GM21447 (cell line): ENCODE data around the gene GFRA1.
"Not testable (repeated sequence)": the region's sequence is repeated elsewhere in the genome, so short reads cannot be mapped to it uniquely, and the experiment has no call there.

ENCODE experiments used
- ATAC-seq: cut with Tn5 transposase; IDR thresholded peaks from one replicate; pipeline ENCODE4 v1.9.1; 2021; ENCODE audit not compliant: unreplicated experiment

GFRA1 gene

GRCh38 chr10:116044801-116045248, 228.2 kb downstream of the GFRA1 start:
- ATAC-seq, result no peak

DNA sequence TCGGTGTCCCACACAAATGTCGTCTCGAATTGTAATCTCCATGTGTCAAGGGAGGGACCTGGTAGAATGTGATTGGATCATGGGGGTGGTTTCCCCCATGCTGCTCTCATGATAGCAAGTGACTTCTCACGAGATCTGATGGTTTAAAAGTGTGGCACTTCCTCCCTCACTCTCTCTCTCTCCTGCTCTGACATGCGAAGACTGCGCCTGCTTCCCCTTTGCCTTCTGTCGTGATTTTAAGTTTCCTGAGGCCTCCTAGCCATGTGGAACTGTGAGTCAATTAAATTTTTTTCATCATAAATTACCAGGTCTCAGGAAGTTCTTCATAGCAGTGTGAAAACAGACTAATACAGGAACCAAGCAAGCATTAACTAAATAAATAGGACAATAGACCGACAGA, 229.1 kb downstream of the GFRA1 start:
- no peak for ATAC-seq

- ATAC-seq, result no peak
These were observed 229.7 kb downstream of the GFRA1 start for GRCh38 chr10:116043304-116043703.

DNA sequence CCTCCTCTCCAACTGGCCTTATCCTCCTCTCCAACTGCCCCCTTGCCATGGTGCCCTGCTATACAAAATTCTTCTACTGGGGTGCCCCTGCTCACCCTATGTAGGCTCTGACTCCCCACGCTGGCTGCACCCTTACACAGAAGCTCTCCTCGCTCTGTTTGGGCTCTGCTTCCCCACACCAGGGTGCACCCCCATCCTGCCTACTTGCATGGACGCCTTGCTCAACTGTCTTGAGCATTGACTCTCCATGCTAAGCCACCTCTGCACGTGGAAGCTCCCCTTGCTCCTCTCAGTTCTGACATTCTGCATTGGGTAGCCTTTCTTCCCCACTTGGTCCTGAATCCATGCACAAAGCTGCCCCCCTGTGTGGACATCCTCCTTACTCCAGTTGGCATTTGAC, 231.1 kb downstream of the GFRA1 start:
- ATAC-seq, result no peak

DNA sequence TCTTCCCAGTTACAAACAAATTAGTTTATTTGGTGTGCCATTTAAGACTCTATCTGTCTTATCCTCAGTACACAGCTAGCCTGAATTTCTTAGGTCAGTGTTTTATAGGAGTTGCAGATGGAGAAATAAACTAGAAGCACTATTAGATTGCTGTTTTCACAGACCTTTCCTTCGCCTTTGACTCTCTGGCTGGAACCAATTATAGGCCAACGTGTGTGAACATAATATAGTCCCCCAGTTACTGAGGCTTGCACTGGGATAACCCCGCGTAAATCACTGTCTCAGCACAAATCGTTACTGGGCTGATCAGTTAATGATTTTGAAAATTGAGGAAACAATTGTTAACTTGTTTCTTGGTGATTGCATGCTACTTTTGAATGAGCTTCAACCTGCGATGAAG, 233.4 kb downstream of the GFRA1 start:
- no peak for ATAC-seq

DNA sequence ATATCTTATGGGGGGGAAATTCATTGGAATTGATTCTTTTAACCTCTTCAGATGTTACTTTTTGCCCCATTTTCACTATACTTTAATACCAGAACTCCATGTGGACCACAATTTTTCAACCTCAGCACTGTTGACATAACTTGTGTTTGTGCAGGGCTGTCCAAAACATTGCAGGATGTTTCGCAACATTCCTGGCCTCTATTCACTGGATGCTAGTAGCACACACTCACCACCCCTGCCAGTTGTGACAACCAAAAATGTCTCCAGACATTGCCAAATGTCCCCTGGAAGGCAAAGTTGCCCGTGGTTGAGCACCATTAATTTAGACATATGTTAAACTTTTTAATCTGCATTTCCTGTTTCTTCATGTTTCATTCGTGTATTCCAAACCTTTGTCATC, 234.7 kb downstream of the GFRA1 start:
- no peak for ATAC-seq

DNA sequence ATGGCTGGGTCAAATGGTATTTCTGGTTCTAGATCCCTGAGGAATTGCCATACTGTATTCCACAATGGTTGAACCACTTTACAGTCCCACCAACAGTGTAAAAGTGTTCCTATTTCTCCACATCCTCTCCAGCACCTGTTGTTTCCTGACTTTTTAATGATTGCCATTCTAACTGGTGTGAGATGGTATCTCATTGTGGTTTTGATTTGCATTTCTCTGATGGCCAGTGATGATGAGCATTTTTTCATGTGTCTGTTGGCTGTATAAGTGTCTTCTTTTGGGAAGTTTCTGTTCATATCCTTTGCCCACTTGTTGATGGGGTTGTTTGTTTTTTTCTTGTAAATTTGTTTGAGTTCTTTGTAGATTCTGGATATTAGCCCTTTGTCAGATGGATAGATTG, 237.6 kb downstream of the GFRA1 start:
- ATAC-seq, result not testable (repeated sequence)

DNA sequence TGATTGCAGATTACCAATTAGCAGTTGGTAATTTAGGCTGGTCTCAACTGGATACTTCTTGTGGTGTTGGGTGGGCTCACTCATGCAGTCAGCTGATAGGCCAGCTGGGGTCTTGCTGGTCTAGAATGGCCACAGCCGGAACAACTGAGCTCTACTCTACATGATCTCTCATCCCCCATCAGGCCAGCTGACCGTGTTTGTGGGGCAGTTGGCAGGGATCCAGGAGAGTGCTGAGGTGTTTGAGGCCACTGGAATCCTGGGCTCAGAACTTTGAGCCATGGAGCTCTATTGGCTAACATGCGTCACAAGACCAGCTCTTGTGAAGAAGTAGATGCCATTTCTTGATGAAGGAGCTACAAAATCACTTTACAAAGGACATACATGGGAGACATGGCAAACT, 242.4 kb downstream of the GFRA1 start:
- ATAC-seq, result no peak

GRCh38 chr10:116029826-116030225, 243.2 kb downstream of the GFRA1 start:
- no peak for ATAC-seq

- ATAC-seq, result no peak
These were observed 245.7 kb downstream of the GFRA1 start for GRCh38 chr10:116027355-116027754.

GRCh38 chr10:116026725-116027124, 246.3 kb downstream of the GFRA1 start:
- no peak for ATAC-seq

DNA sequence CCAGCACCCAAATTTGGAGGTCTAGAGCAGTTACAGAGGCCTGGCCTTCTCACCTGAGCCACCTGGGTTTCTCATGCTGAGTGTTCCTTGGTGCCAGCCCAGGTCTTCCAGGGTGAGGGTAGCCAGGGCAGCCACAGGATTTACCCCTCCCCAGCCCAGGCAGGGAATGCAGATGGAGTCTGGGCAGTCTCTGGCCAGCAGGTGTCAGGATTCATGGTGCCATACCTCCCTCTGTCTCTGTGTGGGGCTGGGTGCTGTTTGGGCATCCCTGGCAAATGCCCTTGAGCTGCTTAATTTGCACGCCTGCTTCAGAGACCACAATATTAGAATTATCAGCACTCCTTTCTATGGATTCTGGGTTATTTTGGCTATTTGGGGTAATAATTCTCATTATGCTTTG, 246.7 kb downstream of the GFRA1 start:
- ATAC-seq, result no peak

GRCh38 chr10:116024271-116024878, 248.6 kb downstream of the GFRA1 start:
- no peak for ATAC-seq

DNA sequence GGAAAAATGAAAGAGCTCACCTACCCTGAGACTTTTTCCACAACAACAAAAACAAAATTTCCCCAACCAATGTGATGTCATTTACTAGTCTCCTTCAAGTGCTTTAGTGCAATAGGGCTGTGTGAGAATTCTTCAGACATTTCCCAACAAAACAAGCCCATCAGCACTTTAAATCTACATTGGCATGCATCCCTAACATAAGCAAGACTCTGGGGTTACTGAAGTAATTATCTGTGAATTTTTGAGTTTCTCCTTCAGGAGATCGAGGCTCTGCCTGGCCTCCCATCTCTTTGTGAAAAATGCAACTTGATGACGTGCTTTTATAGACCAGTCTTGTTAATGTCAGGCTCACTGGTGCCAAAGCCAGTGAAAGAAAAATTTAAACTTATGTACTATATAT, 255.6 kb downstream of the GFRA1 start:
- ATAC-seq, result no peak

DNA sequence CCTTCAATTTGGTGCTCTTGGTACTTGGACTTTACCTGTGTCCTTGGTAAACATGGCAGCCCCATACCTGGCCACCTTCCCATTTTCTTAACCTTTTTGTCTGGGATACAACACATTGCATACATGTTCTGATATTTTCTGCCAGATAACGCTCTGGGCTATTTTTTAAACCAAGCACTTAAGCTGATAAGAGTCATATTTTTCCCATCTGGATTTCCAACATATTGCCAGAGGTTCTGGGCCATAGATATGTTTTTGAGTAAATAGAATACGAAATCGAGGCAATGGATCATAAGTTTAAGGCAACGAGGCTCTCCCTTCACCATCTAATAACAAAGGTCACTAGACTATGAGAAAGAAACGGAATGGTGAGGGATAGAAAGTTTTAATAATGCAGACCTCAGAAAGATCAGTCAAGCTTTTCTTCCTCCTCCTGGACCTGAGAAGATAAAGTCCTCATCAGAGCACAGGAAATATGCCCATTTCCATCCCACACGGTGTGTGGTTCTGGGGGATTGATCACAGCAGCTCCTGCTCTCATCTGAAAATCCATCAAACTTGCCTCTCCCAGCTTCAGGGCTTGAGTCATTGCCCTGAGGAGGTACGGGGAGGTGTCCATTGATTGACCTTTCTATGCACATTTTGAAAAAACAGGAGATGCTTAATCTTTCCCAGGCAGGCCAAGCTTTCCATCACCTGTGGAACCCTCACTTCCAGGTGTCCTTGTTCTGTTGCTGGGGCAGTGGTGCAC, 257.2 kb downstream of the GFRA1 start:
- no peak for ATAC-seq

GRCh38 chr10:116014871-116015582, 258.0 kb downstream of the GFRA1 start:
- no peak for ATAC-seq

DNA sequence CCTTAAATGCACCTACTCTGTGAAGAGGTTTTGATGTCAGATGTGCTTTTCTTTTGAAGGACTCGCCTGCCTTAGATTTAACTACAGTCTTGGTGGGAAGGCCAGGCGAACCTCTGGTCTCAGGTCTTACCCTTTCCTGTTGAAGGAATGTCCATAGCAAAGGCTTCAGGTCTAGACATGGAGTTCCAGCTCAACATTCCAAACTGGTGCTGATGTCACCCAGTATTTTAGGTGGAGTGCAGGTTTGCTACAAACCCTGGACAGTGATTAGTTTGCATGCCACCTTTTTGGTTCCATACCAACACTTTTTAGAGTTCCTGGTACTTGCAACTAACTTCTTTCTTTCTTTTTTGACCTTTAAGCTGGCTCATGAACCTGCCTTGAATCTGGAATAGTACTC, 258.7 kb downstream of the GFRA1 start:
- ATAC-seq, result no peak

DNA sequence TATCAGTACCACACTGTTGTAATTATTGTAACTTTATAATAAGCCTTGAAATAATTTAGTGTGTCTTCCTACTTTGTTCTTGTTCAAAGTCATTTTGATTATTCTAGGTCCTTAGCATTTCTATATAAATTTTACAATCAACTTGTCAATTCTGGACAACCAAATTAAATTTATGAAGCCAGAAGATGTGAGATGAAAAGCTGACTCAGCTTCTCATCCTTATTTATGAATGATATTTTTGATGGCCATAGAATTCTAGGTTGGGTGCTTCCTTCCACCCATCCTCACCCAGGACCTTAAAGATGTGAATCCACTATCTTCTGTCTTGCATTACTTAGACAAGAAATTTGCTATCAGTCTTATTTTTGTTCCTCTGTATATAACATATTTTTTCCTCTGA, 261.1 kb downstream of the GFRA1 start:
- ATAC-seq, result no peak

- no peak for ATAC-seq
These were observed 265.6 kb downstream of the GFRA1 start for GRCh38 chr10:116007256-116007891.
